SK-N-DZ (cell line): ENCODE measurements around the gene NKD2.
"Not testable (repeated sequence)": the region's sequence is repeated elsewhere in the genome, so short reads cannot be mapped to it uniquely, and the experiment has no call there.

Experiments
- DNase-seq: peaks from one replicate; pipeline ENCODE4 v3.0.0-alpha.2; 2015; ENCODE audit warnings: low spot score

Gene NKD2

GRCh38 chr5:1073239-1074102 lies 64.9 kb downstream of the NKD2 start:
- no peak for DNase-seq

GRCh38 chr5:1074226-1074625 lies 65.6 kb downstream of the NKD2 start:
- no peak for DNase-seq

GRCh38 chr5:1074816-1075554 lies 66.4 kb downstream of the NKD2 start:
- no peak for DNase-seq

- DNase-seq = no peak
Observed at GRCh38 chr5:1075555-1075881, 66.9 kb downstream of the NKD2 start.

- DNase-seq = no peak
Observed at GRCh38 chr5:1075931-1076330, 67.3 kb downstream of the NKD2 start.

- DNase-seq = no peak
Observed at GRCh38 chr5:1076406-1076805, 67.8 kb downstream of the NKD2 start.

GRCh38 chr5:1077026-1077425 lies 68.4 kb downstream of the NKD2 start:
- DNase-seq = no peak

GRCh38 chr5:1077491-1078020 lies 69.0 kb downstream of the NKD2 start:
- no peak for DNase-seq

GRCh38 chr5:1078206-1078605 lies 69.6 kb downstream of the NKD2 start:
- no peak for DNase-seq

- no peak for DNase-seq
Observed at GRCh38 chr5:1078851-1079250, 70.2 kb downstream of the NKD2 start.

- DNase-seq = no peak
Observed at GRCh38 chr5:1079486-1079885, 70.9 kb downstream of the NKD2 start.

- DNase-seq = no peak
Observed at GRCh38 chr5:1079961-1080360, 71.4 kb downstream of the NKD2 start.

- DNase-seq = no peak
Observed at GRCh38 chr5:1080432-1080831, 71.8 kb downstream of the NKD2 start.

- no peak for DNase-seq
Observed at GRCh38 chr5:1081519-1081918, 72.9 kb downstream of the NKD2 start.

- DNase-seq = not testable (repeated sequence)
Observed at GRCh38 chr5:1083026-1083425, 74.4 kb downstream of the NKD2 start.

- DNase-seq = no peak
Observed at GRCh38 chr5:1083823-1084605, 75.4 kb downstream of the NKD2 start.

GRCh38 chr5:1085391-1085790 lies 76.8 kb downstream of the NKD2 start:
- DNase-seq = no peak

- no peak for DNase-seq
Observed at GRCh38 chr5:1086137-1086536, 77.5 kb downstream of the NKD2 start.

- no peak for DNase-seq
Observed at GRCh38 chr5:1086871-1087270, 78.3 kb downstream of the NKD2 start.

- no peak for DNase-seq
Observed at GRCh38 chr5:1087428-1087827, 78.8 kb downstream of the NKD2 start.

- DNase-seq = no peak
Observed at GRCh38 chr5:1088031-1088430, 79.4 kb downstream of the NKD2 start.
